HG02943 (cell line): ENCODE data around the gene DAGLA.

Experiments
- ATAC-seq: cut with Tn5 transposase; IDR thresholded peaks from one replicate; pipeline ENCODE4 v1.9.1; 2021; ENCODE audit warnings: mild to moderate bottlenecking, low read depth, moderate library complexity; ENCODE audit not compliant: unreplicated experiment

The DAGLA gene

DNA sequence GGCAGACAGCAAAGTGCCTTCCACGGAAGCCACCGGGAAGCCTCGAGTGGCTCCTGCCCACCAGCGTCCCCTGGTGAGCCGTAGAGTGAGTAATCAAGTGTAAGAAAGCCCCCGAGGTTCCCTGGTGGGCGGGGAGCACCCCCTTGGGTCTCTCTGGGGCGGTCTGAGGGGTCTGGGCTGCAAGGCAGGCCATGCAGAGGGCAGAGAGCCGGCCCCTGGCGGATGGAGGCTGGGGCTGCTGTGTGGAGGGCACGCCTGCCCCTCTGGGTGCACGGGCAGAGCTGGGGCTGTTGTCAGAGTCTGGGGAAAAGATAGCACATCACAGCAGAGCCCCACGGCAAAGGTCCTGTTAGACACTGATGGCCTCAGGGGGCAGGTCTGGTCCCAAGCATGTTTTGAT lies 46.6 kb downstream of the DAGLA start:
- ATAC-seq: no peak

GRCh38 chr11:61727401-61727811 lies 47.2 kb downstream of the DAGLA start:
- no peak for ATAC-seq

DNA sequence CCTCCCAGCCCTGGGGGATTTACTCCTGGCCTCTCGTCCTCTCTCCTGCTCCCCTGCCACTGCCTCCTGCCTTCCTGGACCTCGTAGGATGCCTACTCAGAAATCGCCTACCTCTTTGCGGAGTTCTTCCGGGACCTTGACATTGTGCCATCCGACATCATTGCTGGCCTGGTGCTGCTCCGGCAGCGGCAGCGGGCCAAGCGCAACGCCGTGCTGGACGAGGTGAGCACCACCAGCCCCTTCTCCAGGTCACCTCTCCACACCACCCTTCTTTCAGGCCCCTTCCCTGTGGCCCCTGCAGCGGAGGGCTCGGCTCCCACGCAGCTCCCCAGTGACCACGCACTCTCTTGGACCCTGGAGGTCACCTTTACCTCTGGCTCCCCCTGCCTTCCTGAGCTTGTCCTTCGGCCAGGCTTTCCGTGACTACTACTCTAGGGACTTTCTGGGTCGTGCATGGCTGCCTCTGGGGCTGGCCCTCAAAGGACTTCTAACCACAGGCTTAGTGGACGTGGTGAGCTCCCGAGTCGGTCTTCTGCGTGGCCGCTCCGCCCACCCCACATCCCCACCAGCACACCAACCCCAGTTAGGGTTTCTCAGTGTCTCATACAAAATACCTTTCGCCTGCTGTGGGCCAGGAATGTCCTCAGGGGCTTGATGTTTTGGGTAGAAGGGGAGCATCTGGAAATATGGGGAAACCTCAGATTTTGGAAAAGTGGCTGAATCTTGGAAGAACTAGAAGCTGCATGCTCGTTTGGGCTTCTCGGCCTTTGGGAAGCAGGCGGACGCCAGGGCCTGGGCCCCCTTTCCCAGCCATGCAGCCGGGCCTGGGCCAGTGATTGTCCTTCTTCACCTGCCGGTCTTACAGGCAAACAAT lies 48.1 kb downstream of the DAGLA start:
- no peak for ATAC-seq

GRCh38 chr11:61728940-61729219 lies 48.7 kb downstream of the DAGLA start:
- ATAC-seq: no peak

- no peak for ATAC-seq
Observed at GRCh38 chr11:61730240-61730994, 50.2 kb downstream of the DAGLA start.

- ATAC-seq: no peak
Observed at GRCh38 chr11:61731211-61731951, 51.2 kb downstream of the DAGLA start.

GRCh38 chr11:61731952-61732675 lies 51.9 kb downstream of the DAGLA start:
- ATAC-seq: no peak

DNA sequence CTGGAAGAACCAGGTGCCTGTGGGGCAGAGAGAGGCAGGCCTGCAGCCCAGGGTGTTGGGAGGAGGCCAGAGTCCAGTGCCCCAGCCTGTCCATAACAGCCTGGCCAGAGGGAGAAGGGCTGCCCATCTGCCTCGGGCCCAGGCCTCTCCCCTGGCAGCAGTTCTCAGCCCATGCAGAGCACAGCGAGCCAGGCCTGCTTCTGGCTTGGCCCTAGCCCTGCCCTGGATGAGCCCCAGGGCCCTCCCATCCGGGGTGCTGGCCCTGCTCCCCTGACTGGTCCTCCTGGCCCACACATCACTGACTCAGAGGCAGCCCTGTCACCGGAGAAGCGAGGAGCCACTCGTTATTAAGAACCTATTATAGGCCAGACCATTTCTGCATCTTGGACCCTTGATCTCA lies 52.5 kb downstream of the DAGLA start:
- ATAC-seq: no peak

DNA sequence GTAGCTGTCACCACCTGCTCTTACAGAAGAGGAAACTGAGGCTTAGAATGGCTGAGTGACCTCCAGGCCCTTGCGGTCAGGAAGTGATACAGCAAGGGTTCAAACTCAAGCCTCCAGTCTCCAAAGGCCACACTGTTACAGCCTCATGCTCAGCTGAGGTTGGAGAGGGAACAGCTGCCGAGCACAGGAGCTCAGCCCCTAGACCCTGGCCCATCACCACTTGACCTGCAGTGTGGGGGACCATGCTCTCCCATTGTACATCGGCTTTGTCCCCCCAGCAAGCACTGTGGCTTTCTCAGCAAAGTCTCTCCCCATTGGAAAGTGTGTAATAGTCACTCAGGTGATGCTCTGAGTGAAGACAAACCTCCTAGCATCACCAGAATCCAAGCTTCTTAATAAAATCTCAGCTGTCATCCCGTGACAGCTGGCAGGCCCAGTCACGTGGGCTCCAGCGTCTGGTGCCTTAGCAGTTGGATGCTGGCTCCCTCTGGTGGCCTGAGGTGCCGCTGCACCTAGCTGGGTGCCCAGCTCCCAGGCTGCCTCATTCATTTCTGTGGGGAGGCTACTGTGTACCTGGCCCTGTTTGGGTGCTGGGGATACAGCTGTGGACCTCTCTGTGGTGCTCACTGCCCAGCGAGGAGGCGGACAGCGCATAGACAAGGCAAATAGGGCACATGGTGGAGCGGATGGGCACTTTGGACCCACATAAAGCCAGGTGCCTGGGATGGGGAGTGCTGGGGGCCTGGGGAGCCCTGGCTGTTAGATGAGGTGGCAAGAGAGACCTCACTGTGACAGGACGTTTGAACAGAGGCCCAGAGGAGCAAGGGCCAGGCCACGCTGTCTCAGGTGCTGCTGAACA lies 53.2 kb downstream of the DAGLA start:
- ATAC-seq: no peak

GRCh38 chr11:61734767-61735166 lies 54.6 kb downstream of the DAGLA start:
- ATAC-seq: no peak

DNA sequence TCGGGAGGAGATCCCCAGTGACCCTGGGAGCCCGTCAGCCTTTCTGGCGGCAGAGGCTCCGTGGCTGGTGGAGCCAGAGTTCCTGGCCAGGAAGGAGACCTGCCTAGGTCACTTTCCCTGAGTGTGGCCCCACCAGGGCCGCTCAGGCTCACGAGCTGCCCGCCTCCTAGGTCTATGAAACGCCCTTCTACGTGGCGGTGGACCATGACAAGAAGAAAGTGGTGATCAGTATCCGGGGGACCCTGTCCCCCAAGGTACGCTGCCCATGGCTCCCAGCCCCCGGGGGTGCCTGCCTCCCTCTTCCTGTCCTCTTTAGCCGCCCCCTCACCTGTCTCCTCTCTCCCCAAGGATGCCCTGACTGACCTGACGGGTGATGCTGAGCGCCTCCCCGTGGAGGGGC lies 55.2 kb downstream of the DAGLA start:
- no peak for ATAC-seq

DNA sequence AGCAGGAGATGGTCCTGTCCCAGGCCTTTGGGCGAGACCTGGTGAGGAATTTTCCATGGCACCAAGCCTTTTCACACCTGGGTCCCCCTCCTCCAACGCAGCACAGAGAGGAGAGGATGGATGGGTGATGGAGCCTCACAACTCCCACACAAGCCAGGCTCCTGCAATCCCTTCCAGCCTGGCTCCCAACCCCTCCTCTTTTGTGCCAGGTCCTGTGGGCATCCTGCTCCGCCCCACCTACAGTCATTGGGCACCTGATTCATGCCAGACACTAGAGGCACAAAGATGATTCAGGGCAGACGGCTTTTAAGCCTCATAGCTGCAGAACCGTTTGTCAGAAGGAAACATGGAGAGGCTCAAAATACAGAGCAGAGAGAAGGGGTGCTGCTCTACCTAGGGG lies 56.1 kb downstream of the DAGLA start:
- ATAC-seq: no peak

GRCh38 chr11:61737131-61737530 lies 56.9 kb downstream of the DAGLA start:
- ATAC-seq: no peak

DNA sequence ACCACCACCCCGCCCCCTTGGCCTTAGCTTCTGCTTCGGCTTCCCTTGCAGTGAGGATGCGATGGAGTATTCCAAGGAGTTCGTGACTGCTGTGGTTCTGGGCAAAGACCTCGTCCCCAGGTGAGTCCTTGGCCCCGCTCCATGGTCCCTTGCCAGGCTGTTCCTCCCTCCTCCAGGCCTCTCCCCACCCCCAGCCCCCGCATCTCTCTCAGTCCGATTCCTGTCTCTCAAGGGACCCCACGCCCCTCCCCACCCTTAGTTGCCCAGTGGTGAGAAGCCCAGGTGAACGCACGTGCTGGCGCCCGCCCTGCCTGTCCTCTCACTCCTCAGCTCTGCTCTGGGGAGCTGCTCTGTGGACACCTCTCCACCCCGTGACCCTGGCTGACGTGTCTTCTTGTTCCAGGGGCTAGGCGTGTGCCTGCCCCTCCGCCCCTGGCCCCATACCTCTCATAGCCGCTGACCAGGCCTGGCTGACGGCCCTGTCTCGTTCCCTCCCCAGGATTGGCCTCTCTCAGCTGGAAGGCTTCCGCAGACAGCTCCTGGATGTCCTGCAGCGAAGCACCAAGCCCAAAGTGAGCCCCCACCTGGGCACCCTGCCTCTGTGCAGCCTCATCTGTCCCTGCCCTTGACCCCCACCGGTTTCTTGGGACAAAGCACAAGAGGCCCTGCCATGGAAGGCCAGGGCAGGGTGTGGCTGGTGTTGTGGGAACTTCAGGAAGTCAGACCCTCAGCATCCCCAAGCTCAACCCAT lies 57.6 kb downstream of the DAGLA start:
- ATAC-seq: no peak

DNA sequence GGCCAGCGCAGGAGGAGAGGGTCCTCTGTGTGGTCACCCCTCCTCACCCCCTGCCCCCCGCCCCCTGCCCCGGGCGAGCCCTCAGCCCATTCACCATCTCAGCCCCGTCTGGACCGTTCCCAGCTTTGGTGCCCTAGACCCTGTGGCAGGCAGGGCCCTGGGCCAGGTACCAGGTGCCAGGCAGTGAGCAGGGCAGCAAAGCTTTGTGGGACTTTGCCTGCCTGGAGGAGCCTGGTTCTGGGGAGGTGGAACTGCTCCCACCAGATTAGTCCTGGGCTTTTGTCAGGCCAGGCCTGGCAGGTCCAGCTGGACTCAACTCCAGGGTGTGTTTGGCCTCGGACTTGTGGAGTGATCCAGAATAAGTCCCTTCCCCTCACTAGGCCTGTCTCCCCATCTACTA lies 58.6 kb downstream of the DAGLA start:
- no peak for ATAC-seq

- no peak for ATAC-seq
Observed at GRCh38 chr11:61739413-61739812, 59.2 kb downstream of the DAGLA start.

DNA sequence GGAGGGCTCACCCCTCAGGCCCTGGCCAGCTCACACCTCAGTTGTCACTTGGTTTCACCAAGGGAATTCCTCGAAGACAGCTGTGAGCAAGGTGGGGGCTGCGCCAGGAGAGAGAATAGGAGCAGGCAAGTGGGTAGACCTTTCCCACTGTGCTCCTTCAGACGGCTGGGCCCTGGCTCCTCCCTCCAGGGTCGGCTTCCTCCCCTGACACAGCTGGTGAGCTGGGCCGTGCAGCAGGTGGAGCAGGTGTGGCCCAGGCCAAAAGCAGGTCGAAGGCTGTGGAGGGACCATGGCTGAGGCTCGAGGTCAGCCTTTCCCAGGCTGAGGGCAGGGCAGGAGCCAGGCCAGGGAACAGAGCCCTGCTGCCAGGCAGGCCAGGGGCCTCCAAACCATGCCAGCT lies 59.8 kb downstream of the DAGLA start:
- no peak for ATAC-seq

- no peak for ATAC-seq
Observed at GRCh38 chr11:61742391-61742790, 62.2 kb downstream of the DAGLA start.

DNA sequence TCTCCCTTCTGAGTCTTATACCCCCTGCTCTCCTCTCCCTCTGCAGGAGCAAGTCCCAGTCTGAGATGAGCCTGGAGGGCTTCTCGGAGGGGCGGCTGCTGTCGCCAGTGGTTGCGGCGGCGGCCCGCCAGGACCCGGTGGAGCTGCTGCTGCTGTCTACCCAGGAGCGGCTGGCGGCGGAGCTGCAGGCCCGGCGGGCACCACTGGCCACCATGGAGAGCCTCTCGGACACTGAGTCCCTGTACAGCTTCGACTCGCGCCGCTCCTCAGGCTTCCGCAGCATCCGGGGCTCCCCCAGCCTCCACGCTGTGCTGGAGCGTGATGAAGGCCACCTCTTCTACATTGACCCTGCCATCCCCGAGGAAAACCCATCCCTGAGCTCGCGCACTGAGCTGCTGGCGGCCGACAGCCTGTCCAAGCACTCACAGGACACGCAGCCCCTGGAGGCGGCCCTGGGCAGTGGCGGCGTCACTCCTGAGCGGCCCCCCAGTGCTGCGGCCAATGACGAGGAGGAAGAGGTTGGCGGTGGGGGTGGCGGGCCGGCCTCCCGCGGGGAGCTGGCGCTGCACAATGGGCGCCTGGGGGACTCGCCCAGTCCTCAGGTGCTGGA lies 63.4 kb downstream of the DAGLA start:
- ATAC-seq: no peak
